Transverse colon (tissue), 4 donors: Measurements from ENCODE around the gene DCAF15. TPM values are rescaled to one million over a fixed set of nuclear protein-coding genes. Genes with fewer than 3 reads are reported as not detected.

ENCODE experiments used
- DNase-seq: peaks from one replicate; pipeline ENCODE4 v3.0.0-alpha.2; 2019
- H3K27ac ChIP-seq, 4 donors: fragments of 200-600 bp; sonication (generic); 2 replicates each; pipeline ENCODE4 v1.5.1; 2016 to 2018; ENCODE audit warnings: inconsistent platforms in 4 of 4
- H3K27me3 ChIP-seq: fragments of 200-600 bp; sonication (generic); 2 replicates; pipeline ENCODE4 v1.5.1; 2017; ENCODE audit warnings: inconsistent platforms
- H3K36me3 ChIP-seq, 4 donors: fragments of 200-600 bp; sonication (generic); 2 replicates each; pipeline ENCODE4 v1.5.1; 2017 to 2019; ENCODE audit warnings: inconsistent platforms in 4 of 4
- H3K4me1 ChIP-seq, 4 donors: fragments of 200-600 bp; sonication (generic); 2 replicates each; pipeline ENCODE4 v1.5.1; 2017 to 2020; ENCODE audit warnings: inconsistent platforms in 4 of 4
- H3K4me3 ChIP-seq, 4 donors: fragments of 200-600 bp; sonication (generic); 1 replicate in 1 of 4; 2 replicates in 3 of 4; pipeline versions ENCODE4 v1.5.1 to v1.6.1; 2017 to 2019; ENCODE audit warnings: inconsistent platforms in 4 of 4
- H3K9me3 ChIP-seq, 2 donors: fragments of 200-600 bp; sonication (generic); 2 replicates each; pipeline ENCODE4 v1.5.1; 2017 to 2019; ENCODE audit warnings: inconsistent platforms in 2 of 2
- CTCF ChIP-seq, 5 experiments: fragments of 200-600 bp in 3 of 5; fragments of 450-650 bp in 2 of 5; sonication (generic) in 3 of 5; IDR thresholded peaks; 1 replicate in 2 of 5; 2 replicates in 3 of 5; pipeline ENCODE4 v1.5.1; 2016 to 2017; ENCODE audit warnings: antibody characterized with exemption in 5 of 5, inconsistent platforms in 3 of 5, mild to moderate bottlenecking in 2 of 5, moderate library complexity in 1 of 5
- EP300 ChIP-seq: sonication (generic); formaldehyde crosslinking; IDR thresholded peaks from one replicate; pipeline ENCODE4 v1.6.1; 2017; ENCODE audit warnings: antibody characterized with exemption, low read depth
- POLR2A ChIP-seq: fragments of 450-650 bp; IDR thresholded peaks from one replicate; pipeline ENCODE4 v1.6.1; 2016; ENCODE audit warnings: antibody characterized with exemption, mild to moderate bottlenecking, moderate library complexity
- POLR2AphosphoS5 ChIP-seq, 3 donors: sonication (generic); formaldehyde crosslinking; IDR thresholded peaks; one replicate each; pipeline ENCODE4 v1.6.1; 2016; ENCODE audit warnings: antibody characterized with exemption in 3 of 3
- WGBS, 2 donors: methylation state at CpG; one replicate each; pipeline ENCODE4 v1.1.5; 2018; ENCODE audit warnings: low coverage in 1 of 2; 5-methylcytosine and 5-hydroxymethylcytosine counted together
- in situ Hi-C, 4 donors: fragments of 200-750 bp; cut with MboI; loops; one replicate each; pipeline versions ENCODE4 v1.15.0 to v1.15.1; 2017; ENCODE audit warnings: low sequenced_read_pairs in 3 of 4, low pct_ligation_motif_present in 1 of 4, low pct_unique_long_range_greater_than_20kb in 1 of 4
- intact Hi-C: fragments of 100-400 bp; cut with DNase I; formaldehyde crosslinking; loops from one replicate; pipeline ENCODE4 v1.15.1; 2023; ENCODE audit warnings: low total_unique reads
- total RNA-seq, 4 donors: library from RNA; depleted of rRNA; stranded (reverse); fragments of >200 nt; gene quantifications; one replicate each; pipeline ENCODE4 v1.1.0, GENCODE V29; 2016

DCAF15 gene
- total RNA-seq, 4 donors from 2014 or later, result 26.2 to 61.7 (median 35.8) TPM

- intact Hi-C loops, result no loop called here
- peak; percentile 81 for DNase-seq
- no peak for TF ChIP-seq EP300
- TF ChIP-seq POLR2AphosphoS5 (IDR thresholded peaks at IDR 0.05), result no peak
- no peak for TF ChIP-seq POLR2A
- TF ChIP-seq CTCF (IDR thresholded peaks at IDR 0.05), result no peak
- Histone ChIP-seq H3K36me3 (no peaks in the 10 kb centered on the region), H3K27me3 (no peaks in the 10 kb centered on the region), H3K4me1 (peaks cover 5 to 15% (median 12%) of the 10 kb centered on the region in 4 donors), H3K4me3 (peak overlapping the region; percentile 28 to 52 (median 38)), H3K27ac (peak overlapping the region; percentile 39 to 65 (median 43)), H3K9me3 (no peaks in the 10 kb centered on the region)
- in situ Hi-C loops, result no loop called here
- 19% methylated on average over 43 of the region's 74 CpGs; no CpG with 5 or more reads in 1 of the 2 donors for WGBS, 2 donors
Observed at GRCh38 chr19:13978351-13979243, 26.3 kb downstream of the DCAF15 start.

GRCh38 chr19:13979244-13979615, 26.9 kb downstream of the DCAF15 start:
- peaks cover 5 to 15% (median 12%) of the 10 kb centered on the region in 4 donors for H3K4me1 ChIP-seq
- intact Hi-C loops (no loop called here), in situ Hi-C loops (no loop called here)
- H3K9me3 ChIP-seq, result no peaks in the 10 kb centered on the region
- TF ChIP-seq EP300 (no peak), POLR2A (no peak), CTCF (IDR thresholded peaks at IDR 0.05) (no peak), POLR2AphosphoS5 (IDR thresholded peaks at IDR 0.05) (no peak)
- H3K27ac ChIP-seq, result peak overlapping the region; percentile 39 to 65 (median 43)
- H3K4me3 ChIP-seq, result peak overlapping the region; percentile 28 to 52 (median 38)
- WGBS, 2 donors, result 43% methylated on average over 12 of the region's 12 CpGs; no CpG with 5 or more reads in 1 of the 2 donors
- no peaks in the 10 kb centered on the region for H3K27me3 ChIP-seq
- no peaks in the 10 kb centered on the region for H3K36me3 ChIP-seq
- no peak for DNase-seq

- 78 to 90% methylated on average over 5 to 12 of the region's 12 CpGs for WGBS, 2 donors
- H3K36me3 ChIP-seq, result no peaks in the 10 kb centered on the region
Observed at GRCh38 chr19:13979686-13980085, 27.4 kb downstream of the DCAF15 start.

More at GRCh38 chr19:13979686-13980085, 27.4 kb downstream of the DCAF15 start:
- intact Hi-C loops, result no loop called here
- in situ Hi-C loops, result no loop called here
- Histone ChIP-seq H3K27me3 (no peaks in the 10 kb centered on the region), H3K27ac (no peak overlapping the region), H3K9me3 (no peaks in the 10 kb centered on the region), H3K4me1 (peaks cover 5 to 15% (median 12%) of the 10 kb centered on the region in 4 donors), H3K4me3 (no peak overlapping the region)
- TF ChIP-seq POLR2A (no peak), CTCF (IDR thresholded peaks at IDR 0.05) (no peak), POLR2AphosphoS5 (IDR thresholded peaks at IDR 0.05) (no peak), EP300 (no peak)
- DNase-seq, result no peak
